DMS153 (cell line): ENCODE data around the gene MED20.

Source experiments
- DNase-seq: peaks from one replicate; lab custom pipeline; 2025; lab: John Stamatoyannopoulos, UW

Gene MED20

DNA sequence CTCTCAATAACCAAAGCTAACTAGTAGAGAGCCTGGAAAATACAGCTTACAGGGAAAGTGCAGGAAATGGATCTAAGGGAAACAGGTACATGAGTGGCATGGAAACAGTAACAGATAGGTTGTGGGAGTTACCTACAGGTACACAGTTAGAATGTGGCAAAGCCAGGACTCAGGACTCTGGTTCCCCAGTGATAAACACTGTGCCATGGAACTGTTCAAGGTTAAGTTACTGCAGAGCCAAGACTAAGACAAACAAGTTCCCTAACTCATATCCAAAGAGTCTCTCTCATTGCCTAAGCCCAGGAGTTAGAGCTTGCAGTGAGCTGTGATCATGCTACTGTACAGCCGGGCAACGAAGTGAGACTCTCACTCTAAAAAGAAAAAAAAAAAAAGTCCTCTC lies 6.6 kb downstream of the MED20 start:
- DNase-seq: no peak

GRCh38 chr6:41909727-41910126 lies 11.2 kb downstream of the MED20 start:
- DNase-seq: no peak

DNA sequence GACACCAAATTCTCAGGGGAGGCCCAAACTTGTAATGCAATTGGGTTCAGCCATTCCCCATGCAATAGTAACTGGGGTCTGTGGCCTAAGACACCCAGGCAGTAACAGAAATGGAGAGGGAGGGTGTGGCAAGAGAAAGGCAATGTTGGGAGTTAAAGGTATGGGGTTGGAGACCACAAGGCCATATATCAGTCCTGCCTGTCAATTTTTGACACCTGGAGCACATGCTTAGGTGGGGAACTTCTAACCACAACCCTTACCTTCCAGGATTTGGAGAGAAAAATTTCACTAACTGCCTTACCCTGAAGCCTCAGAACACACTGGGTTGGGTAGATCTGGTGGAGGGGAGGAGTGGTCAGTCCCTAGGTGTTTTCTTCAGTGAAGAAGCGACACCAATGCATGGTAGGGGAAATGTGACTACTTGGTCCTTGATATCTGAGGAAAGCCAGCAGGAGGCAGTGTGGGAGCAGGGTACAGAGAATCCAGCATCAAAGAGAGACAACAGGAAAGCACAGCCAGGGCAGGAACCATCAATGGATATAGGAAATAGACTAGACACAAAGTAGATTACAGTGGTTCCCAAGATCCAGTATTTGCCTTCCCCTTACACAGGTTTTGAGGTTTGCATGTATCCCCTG lies 18.9 kb downstream of the MED20 start:
- DNase-seq: no peak

DNA sequence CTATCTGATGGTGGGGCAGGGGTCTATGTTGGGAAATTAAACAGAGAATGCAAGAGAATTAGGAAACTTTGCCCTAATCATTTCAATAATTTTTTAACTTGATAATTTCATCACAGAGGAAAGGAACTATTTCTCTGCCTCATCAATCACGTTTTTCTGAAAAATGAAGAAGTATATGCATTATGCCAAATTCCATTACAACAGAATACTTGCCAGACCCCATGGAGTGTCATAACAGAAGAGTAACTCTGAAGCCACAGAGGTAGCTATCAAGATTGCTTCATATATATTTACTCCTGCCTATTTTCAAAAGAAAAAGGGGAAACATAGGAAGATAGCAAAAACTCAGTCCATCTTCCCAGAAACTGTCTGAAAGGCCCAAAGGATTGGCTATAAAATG lies 20.1 kb downstream of the MED20 start:
- DNase-seq: no peak

GRCh38 chr6:41896281-41896680 lies 24.7 kb downstream of the MED20 start:
- no peak for DNase-seq

DNA sequence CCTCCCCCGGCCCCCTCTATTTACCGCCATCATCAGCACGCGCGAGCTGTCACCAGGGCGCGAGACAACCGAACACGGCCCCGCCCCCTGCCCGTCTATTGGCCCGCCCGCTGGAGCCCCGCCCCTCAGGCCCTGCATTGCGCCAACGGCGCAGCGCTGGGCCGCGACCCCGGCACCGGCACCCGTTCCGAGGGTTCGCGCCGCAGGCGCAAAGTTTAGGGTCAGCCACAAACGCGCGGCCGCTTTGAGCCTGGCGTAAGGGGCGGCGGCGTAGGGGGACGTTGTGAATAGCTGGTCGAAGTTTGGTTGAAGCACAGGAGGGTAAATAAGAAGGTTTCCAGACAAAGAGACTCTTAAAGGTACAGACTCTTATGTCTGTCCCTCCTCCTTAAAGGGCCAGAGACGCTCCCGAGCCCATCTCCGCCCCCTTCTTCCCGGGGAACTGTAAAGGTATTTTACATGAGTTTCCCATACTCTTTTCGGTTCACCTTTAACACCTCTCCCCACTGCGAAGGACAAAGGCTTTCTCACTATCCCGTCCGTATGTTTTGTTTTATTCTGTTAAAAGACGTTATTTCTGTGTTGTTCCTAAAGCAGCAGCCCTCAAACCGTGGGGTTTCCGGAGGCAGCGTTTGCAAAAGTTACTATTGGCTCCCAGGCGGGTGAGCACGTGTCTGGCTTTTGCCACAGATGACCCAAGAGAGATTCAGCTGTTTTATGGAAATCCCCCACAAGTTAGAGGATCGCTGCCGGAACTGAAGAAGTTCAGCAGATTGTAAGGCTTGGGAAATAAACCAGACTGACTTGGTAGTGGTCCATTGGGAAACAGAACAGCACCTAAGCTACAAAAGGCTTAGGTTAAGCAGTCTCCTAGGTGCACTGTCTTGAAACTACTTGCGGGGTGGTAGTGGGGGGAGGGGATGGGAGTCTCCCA lies 25.4 kb downstream of the MED20 start, which contains the start of gene USP49:
TSS of gene USP49 (minus strand) at position 76 of the 934 bp plus-strand sequence. CDS start 88,392 bp downstream, outside the sequence.
- peak; percentile 60 for DNase-seq

DNA sequence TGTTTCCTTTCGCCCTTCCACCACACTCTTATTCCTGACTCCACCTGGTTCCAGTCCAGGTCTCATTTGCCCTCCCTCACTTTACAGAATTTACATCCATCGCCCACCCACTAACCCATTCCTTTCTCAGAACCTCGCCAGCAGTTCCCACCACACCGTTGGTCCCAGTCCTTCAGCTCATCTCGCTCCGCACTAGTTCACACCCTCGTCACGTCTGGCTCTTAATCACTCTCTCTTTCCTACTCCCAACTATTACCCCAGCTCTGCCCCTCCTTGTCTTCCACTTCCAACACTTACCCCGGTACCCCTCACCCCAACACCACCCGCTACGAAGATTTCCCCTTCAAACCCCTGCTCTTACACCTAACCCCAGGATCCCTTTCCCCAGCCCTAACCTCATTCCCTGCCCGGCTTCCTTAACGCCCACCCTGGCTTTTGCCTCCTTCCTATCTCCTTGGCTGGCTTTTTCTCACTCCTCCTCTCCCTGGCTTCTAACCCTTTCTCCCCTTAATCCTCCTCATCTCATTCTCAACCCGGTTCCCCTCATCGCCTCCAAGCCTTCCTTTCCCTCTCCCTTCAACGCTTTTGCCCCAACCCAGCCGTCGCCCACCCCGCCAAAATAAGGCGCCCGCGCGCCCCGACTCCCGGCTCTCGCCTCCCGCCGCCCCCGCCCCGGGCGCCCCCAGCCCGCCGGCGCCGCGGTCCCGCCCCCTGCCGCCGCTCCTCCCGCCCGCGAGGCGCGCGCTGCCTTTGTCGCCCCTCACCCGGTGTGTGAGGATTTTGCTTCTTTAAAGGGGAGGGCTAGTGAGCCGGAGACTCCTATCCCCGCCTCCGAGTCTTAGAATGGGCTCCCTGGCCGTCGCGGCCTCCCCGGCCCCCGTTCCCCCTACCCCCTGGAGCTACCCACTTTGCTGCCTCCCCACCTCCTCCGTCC lies 26.3 kb downstream of the MED20 start:
- no peak for DNase-seq

GRCh38 chr6:41892921-41893564 lies 27.9 kb downstream of the MED20 start:
- no peak for DNase-seq

DNA sequence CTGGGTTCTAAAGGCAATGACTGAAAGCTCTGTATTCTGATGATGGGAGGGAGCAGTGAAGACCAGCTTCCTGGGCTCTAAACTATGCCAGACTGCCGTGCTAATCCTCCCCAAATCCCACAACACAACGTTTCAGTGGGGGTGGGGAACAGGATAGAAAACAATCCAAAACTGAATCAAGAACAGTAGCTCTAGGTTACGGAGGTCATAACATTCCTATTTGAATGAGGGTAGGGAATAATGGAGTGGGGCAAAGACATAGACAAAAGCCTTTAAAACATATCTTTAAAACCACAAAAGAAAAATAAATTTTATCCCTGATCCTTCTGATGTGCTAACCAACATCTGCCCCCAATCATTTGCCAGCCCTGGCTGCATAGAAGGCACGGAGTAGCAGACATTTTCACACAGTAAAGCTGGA lies 33.6 kb downstream of the MED20 start:
- DNase-seq: no peak

GRCh38 chr6:41885930-41886329 lies 35.0 kb downstream of the MED20 start:
- no peak for DNase-seq

DNA sequence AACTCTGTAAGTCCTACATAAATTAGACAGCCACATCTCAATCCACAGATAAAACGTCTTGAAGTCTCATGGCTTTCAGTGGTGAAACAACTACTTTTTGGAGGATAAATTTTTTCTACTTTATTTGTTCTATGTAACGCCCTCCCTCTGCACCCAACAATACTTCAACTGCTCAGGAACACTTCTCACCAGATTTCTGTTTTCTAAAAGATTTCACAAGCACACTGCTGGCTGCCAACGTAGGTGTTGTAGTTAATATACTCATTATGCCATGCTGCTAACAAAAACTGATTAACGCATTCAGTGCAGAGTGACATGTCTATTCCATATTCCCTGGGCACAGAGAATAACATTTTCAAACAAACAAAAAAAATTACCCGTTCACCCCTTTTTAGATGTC lies 36.0 kb downstream of the MED20 start:
- no peak for DNase-seq

DNA sequence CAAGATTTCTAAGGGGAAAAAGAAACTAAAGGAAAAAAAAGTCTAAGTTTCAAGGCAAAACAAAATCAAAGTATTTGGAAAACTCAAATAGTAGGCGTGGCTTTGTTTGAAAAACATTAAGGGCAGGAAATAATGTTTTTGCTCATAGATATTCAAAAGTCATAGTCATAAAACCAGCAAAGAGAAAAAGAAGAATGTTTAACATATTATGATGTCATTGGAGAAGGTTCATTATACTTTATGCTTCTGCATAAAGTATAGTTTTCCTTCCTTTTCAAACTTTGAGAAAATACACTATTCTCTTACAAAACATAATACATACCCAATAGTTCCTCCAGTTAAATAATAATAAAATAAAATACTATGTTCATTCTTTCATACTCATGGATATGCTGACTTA lies 39.4 kb downstream of the MED20 start:
- DNase-seq: no peak

- DNase-seq: no peak
These were observed 42.0 kb downstream of the MED20 start for GRCh38 chr6:41878961-41879405.

GRCh38 chr6:41878246-41878645 lies 42.7 kb downstream of the MED20 start:
- DNase-seq: no peak

DNA sequence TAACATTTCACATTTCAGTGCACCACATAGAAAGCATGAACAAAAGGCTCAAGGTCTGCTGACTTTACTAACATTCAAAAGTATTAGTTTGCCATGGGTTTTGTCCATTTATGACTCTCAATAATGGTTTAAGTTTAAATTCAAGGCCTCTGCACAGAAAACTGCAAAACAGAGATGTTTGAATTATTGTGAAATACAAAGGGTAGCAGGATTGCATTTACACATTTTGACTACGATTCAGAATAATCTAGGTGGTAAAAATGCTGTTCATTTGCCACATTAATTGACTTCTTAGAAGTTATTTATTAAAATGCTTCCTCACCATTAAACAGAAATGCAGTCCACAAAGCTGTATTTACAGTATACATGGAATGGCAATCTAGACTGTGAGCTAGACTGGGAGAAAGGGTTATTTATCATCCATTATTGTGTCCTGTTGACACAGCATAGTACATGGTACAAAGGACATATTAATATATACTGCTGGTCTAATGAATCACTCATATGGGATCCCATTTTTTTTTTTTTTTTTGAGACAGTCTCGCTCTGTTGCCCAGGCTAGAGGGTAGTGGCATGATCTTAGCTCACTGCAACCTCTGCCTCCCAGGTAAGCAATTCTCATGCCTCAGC lies 43.8 kb downstream of the MED20 start:
- DNase-seq: no peak

DNA sequence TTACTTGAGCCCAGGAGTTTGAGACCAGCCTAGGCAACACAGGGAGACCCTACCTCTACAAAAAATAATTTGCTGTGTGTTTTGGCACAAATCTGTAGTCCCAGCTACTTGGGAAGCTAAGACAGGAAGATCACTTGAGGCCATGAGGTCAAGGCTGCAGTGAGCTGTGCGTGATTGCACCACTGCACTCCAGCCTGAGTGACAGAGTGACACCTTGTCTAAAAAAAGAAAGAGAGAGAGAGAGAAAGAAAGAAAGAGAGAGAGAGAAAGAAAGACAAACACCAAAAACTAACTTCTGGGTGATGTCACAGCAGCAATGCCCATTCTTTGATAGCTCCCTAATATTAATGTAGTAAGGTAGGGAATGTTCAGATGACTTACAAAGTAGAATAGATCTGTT lies 46.2 kb downstream of the MED20 start:
- DNase-seq: no peak

- no peak for DNase-seq
These were observed 48.8 kb downstream of the MED20 start for GRCh38 chr6:41872147-41872546.

DNA sequence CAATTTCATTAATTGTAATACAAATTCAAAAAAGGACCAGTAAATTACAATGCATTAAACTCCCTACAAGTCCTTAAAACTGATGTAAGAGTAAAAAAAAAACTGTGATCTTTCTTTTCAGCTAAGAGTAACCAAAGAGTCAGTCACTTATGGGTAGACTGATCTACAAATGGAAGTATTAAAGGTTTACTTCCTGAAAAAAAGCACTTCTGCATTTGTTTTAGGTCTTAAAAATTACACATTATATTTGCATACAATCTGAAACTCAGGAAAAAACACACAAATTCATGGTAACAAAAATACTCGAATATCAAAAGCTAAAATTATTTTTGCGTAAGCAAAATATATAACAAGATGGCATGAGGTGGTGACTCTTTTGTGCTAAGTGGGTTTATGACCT lies 49.2 kb downstream of the MED20 start:
- DNase-seq: no peak

DNA sequence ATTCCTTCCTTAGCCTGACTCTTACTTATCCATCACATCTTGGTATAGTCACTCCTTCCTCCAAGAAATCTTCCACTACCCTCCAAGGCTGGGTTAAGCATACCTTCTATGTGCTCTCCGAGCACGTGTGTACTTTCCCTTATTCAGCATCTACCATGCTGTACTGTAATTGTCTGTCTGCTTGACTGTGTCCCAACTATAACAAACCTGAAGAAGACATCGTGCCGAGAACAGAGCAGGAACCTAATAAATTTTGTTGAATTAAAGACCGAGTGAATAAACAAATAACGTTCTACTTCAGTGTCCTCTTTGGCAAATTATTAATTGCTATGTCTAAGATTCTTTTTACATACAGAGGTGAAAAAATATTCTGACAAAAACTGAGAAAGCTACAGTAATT lies 61.6 kb downstream of the MED20 start:
- no peak for DNase-seq

- DNase-seq: no peak
These were observed 62.2 kb downstream of the MED20 start for GRCh38 chr6:41858703-41859102.
